DMS79 treated with DMSO at 0.1 percent for 48 hours (cell line): ENCODE data around the gene ATP2C2.
A peak's percentile ranks its signal among the peaks of the same experiment; 100 is the strongest.
"Not testable (repeated sequence)": the region's sequence is repeated elsewhere in the genome, so short reads cannot be mapped to it uniquely, and the experiment has no call there.

Experiments used
- DNase-seq: peaks from one replicate; lab custom pipeline; 2025; lab: John Stamatoyannopoulos, UW

ATP2C2 gene

GRCh38 chr16:84368308-84368996 lies at the start of gene ATP2C2:
Gene ATP2C2 (plus strand): TSS chr16:84368538. CDS start chr16:84368616, 78 bp downstream.
- peak; percentile 61 for DNase-seq

GRCh38 chr16:84319146-84319760 lies 49.1 kb upstream of the ATP2C2 start:
- no peak for DNase-seq

GRCh38 chr16:84320511-84320910 lies 47.8 kb upstream of the ATP2C2 start:
- no peak for DNase-seq

- no peak for DNase-seq
These were observed 46.4 kb upstream of the ATP2C2 start for GRCh38 chr16:84321932-84322331.

GRCh38 chr16:84322749-84323148 lies 45.6 kb upstream of the ATP2C2 start:
- no peak for DNase-seq

GRCh38 chr16:84323606-84324005 lies 44.7 kb upstream of the ATP2C2 start:
- DNase-seq: no peak

GRCh38 chr16:84324434-84325262 lies 43.7 kb upstream of the ATP2C2 start:
- no peak for DNase-seq

- DNase-seq: no peak
These were observed 41.8 kb upstream of the ATP2C2 start for GRCh38 chr16:84326545-84326944.

GRCh38 chr16:84327926-84328505 lies 40.3 kb upstream of the ATP2C2 start:
- no peak for DNase-seq

- DNase-seq: no peak
These were observed 39.3 kb upstream of the ATP2C2 start for GRCh38 chr16:84329016-84329415.

- no peak for DNase-seq
These were observed 38.3 kb upstream of the ATP2C2 start for GRCh38 chr16:84329843-84330684.

- DNase-seq: no peak
These were observed 37.7 kb upstream of the ATP2C2 start for GRCh38 chr16:84330685-84331050.

- no peak for DNase-seq
These were observed 36.1 kb upstream of the ATP2C2 start for GRCh38 chr16:84331998-84332780.

GRCh38 chr16:84332975-84333684 lies 35.2 kb upstream of the ATP2C2 start:
- DNase-seq: no peak

GRCh38 chr16:84334058-84334457 lies 34.3 kb upstream of the ATP2C2 start:
- DNase-seq: no peak

GRCh38 chr16:84334482-84334881 lies 33.9 kb upstream of the ATP2C2 start:
- DNase-seq: no peak

GRCh38 chr16:84337236-84337635 lies 31.1 kb upstream of the ATP2C2 start:
- DNase-seq: not testable (repeated sequence)

- DNase-seq: no peak
These were observed 29.0 kb upstream of the ATP2C2 start for GRCh38 chr16:84339311-84339710.

- DNase-seq: no peak
These were observed 28.6 kb upstream of the ATP2C2 start for GRCh38 chr16:84339766-84340165.

GRCh38 chr16:84340325-84341040 lies 27.9 kb upstream of the ATP2C2 start:
- DNase-seq: no peak
